ENCODE results near the gene ZFP64. TPM values are rescaled to one million over a fixed set of nuclear protein-coding genes. Genes with fewer than 3 reads are reported as not detected.
"Not testable (repeated sequence)": the region's sequence is repeated elsewhere in the genome, so short reads cannot be mapped to it uniquely, and the experiment has no call there.

The ZFP64 gene
- total RNA-seq, 4 donors from 2014 or later, result 5.4 to 23.4 (median 11.2) TPM

DNA sequence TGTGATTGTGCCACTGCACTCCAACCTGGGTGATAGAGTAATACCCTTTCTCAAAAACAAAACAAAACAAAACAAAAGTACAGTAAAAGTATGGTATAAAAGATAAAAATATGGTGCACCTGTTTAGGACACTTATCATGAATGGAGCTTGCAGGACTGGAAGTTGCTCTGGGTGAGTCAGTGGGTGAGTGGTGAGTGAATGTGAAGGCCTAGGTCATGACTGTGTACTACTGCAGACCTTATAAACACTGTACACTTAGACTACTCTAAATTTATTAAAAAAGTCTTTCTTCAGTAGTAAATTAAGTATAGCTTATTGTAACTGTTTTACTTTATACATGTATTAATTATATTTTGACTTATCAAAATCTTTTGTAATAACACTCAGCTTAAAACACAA is 46.0 kb downstream of the ZFP64 start:
- no peaks in the 10 kb centered on the region for H3K27me3 ChIP-seq
- DNase-seq, result no peak

DNA sequence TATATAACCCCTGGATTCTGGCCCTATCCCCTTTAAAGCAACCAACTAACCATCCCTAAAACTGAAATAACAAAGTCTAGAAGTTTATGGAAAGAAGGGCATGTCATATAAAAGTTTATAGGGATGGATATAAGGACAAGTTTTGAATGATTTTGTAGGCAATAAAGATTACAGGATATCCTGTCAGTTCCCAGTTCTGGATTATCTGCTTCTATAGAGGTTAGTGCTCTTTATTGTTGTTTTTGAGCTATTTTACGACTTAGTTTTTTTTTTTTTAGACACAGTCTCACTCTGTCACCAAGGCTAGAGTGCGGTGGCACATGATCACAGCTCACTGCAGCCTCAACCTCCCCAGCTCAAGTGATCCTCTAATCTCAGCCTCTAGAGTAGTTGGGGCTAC is 48.3 kb downstream of the ZFP64 start:
- H3K4me1 ChIP-seq, result no peaks in the 10 kb centered on the region

More for the DNA sequence above, 46.0 kb downstream of the ZFP64 start:
- Histone ChIP-seq H3K9me3 (no peaks in the 10 kb centered on the region), H3K4me3 (no peak overlapping the region), H3K27ac (no peak overlapping the region), H3K4me1 (no peaks in the 10 kb centered on the region), H3K36me3 (no peaks in the 10 kb centered on the region)
- TF ChIP-seq, protein P1, sequence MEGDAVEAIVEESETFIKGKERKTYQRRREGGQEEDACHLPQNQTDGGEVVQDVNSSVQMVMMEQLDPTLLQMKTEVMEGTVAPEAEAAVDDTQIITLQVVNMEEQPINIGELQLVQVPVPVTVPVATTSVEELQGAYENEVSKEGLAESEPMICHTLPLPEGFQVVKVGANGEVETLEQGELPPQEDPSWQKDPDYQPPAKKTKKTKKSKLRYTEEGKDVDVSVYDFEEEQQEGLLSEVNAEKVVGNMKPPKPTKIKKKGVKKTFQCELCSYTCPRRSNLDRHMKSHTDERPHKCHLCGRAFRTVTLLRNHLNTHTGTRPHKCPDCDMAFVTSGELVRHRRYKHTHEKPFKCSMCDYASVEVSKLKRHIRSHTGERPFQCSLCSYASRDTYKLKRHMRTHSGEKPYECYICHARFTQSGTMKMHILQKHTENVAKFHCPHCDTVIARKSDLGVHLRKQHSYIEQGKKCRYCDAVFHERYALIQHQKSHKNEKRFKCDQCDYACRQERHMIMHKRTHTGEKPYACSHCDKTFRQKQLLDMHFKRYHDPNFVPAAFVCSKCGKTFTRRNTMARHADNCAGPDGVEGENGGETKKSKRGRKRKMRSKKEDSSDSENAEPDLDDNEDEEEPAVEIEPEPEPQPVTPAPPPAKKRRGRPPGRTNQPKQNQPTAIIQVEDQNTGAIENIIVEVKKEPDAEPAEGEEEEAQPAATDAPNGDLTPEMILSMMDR (IDR thresholded peaks at IDR 0.05), result no peak
- TF ChIP-seq POLR2A (IDR thresholded peaks at IDR 0.05), result no peak
- intact Hi-C loops (cut with DNase I; ENCODE audit: low total_unique reads), result no loop called here

DNA sequence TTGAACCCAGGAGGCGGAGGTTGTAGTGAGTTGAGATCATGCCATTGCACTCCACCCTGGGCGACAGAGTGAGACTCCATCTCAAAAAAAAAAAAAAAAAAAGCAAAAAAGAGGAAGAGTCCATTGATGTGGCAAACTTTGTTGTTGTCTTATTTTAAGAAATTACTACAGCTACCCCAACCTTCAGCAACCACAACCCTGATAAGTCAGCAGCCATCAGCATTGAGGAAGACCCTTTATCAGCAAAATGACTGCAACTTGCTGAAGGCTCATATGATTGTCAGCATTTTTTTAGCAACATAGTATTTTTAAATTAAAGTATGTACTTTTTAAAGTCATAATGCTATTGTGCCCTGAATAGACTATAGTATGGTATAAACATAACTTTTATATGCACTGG is 48.8 kb downstream of the ZFP64 start:
- Histone ChIP-seq H3K4me3 (no peak overlapping the region), H3K36me3 (no peaks in the 10 kb centered on the region), H3K27ac (no peak overlapping the region), H3K4me1 (no peaks in the 10 kb centered on the region), H3K9me3 (no peaks in the 10 kb centered on the region), H3K27me3 (no peaks in the 10 kb centered on the region)
- intact Hi-C loops (cut with DNase I; ENCODE audit: low total_unique reads), result no loop called here
- DNase-seq, result no peak
- no peak for TF ChIP-seq POLR2A (IDR thresholded peaks at IDR 0.05)
- TF ChIP-seq, protein P1 (IDR thresholded peaks at IDR 0.05), result no peak

More for the DNA sequence above, 48.3 kb downstream of the ZFP64 start:
- intact Hi-C loops (cut with DNase I; ENCODE audit: low total_unique reads), result no loop called here
- DNase-seq, result no peak
- H3K27me3 ChIP-seq, result no peaks in the 10 kb centered on the region
- no peak overlapping the region for H3K4me3 ChIP-seq
- TF ChIP-seq POLR2A (IDR thresholded peaks at IDR 0.05), result no peak
- TF ChIP-seq, protein P1 (IDR thresholded peaks at IDR 0.05), result no peak
- H3K36me3 ChIP-seq, result no peaks in the 10 kb centered on the region
- no peaks in the 10 kb centered on the region for H3K9me3 ChIP-seq
- H3K27ac ChIP-seq, result no peak overlapping the region

DNA sequence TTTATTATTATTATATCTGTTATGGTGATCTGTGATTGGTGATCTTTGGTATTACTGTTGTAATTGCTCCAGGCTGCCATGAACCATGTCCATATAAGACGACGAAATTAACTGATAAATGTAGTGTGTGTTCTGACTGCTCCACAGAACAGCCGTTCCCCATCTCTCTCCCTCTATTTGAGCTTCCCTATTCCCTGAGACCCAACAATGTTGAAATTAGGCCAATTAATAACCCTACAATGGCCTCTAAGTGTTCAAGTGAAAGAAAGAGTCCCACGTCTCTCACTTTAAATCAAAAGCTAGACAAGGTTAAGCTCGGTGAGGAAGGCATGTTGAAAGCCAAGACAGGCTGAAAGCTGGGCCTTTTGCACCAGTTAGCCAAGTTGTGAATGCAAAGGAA is 51.6 kb downstream of the ZFP64 start:
- no peaks in the 10 kb centered on the region for H3K4me1 ChIP-seq
- no peak for TF ChIP-seq POLR2A (IDR thresholded peaks at IDR 0.05)
- TF ChIP-seq, protein P1 (IDR thresholded peaks at IDR 0.05), result no peak
- no peaks in the 10 kb centered on the region for H3K9me3 ChIP-seq
- no peak for DNase-seq
- intact Hi-C loops (cut with DNase I; ENCODE audit: low total_unique reads), result no loop called here
- no peaks in the 10 kb centered on the region for H3K36me3 ChIP-seq
- no peak overlapping the region for H3K4me3 ChIP-seq
- no peaks in the 10 kb centered on the region for H3K27me3 ChIP-seq
- H3K27ac ChIP-seq, result no peak overlapping the region

DNA sequence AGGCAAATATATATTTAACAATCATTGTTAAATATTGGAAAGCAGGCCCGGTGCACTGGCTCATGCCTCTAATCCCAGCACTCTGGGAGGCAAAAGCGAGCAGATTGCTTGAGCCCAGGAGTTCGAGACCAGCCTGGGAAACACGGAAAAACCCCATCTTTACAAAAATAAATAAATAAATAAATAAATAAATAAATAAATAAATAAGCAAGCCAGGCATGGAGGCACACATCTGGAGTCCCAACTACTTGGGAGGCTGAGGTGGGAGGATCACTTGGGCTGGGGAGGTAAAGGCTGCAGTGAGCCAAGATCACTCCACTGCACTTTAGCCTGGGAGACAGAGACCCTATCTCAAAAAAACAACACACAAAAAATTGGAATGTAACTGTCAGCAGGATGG is 53.7 kb downstream of the ZFP64 start:
- no peaks in the 10 kb centered on the region for H3K36me3 ChIP-seq
- H3K27me3 ChIP-seq, result no peaks in the 10 kb centered on the region
- no peaks in the 10 kb centered on the region for H3K9me3 ChIP-seq
- intact Hi-C loops (cut with DNase I; ENCODE audit: low total_unique reads), result no loop called here
- H3K27ac ChIP-seq, result no peak overlapping the region
- no peak for DNase-seq
- TF ChIP-seq, protein P1 (IDR thresholded peaks at IDR 0.05), result no peak
- no peak for TF ChIP-seq POLR2A (IDR thresholded peaks at IDR 0.05)
- no peaks in the 10 kb centered on the region for H3K4me1 ChIP-seq
- H3K4me3 ChIP-seq, result no peak overlapping the region

DNA sequence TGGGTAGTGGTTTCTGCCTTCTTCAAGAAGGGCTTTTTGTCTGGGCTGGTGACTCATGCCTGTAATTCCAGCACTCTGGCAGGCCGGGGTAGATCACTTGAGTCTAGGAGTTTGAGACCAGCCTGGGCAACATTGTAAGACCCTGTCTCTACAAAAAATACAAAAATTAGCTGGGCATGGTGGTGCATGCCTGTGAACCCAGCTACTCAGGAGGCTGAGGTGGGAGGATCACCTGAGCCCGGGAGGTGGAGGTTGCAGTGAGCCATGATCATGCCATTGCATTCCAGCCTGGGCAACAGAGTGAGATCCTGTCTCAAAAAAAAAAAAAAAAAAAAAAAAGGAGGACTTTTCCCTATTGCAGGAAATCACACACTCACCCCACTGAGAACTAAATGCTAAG is 57.9 kb downstream of the ZFP64 start:
- H3K4me1 ChIP-seq; H3K36me3 ChIP-seq; H3K4me3 ChIP-seq; H3K27ac ChIP-seq; DNase-seq; H3K9me3 ChIP-seq; intact Hi-C loops (cut with DNase I; ENCODE audit: low total_unique reads); H3K27me3 ChIP-seq: not testable (repeated sequence)
